Panc1 (cell line): Measurements from ENCODE around the gene DNAH6.

ENCODE experiments used
- CTCF ChIP-seq: fragments of 450-650 bp; IDR thresholded peaks from 2 replicates; pipeline ENCODE4 v1.5.1; 2017; ENCODE audit warnings: mild to moderate bottlenecking
- POLR2AphosphoS5 ChIP-seq: IDR thresholded peaks from 2 replicates; pipeline ENCODE4 v1.6.1; 2012; ENCODE audit warnings: mild to moderate bottlenecking, low read depth, low read length, moderate library complexity
- REST ChIP-seq, 2 experiments: IDR thresholded peaks; 2 replicates each; pipeline ENCODE4 v1.6.1; 2011 to 2012; ENCODE audit warnings: low read depth in 2 of 2, control low read depth in 1 of 2, low read length in 1 of 2, mild to moderate bottlenecking in 1 of 2, moderate library complexity in 1 of 2; ENCODE audit not compliant: insufficient read depth in 1 of 2
- SIN3A ChIP-seq: IDR thresholded peaks from 2 replicates; pipeline ENCODE4 v1.6.1; 2012; ENCODE audit warnings: low read depth, mild to moderate bottlenecking, low read length, moderate library complexity, borderline replicate concordance; ENCODE audit not compliant: insufficient read depth

- TF ChIP-seq CTCF (no peak), REST (IDR thresholded peaks at IDR 0.05; ENCODE audit: insufficient read depth in 1 of 2, low read depth in 2 of 2, low read length in 1 of 2) (no peak), POLR2AphosphoS5 (no peak), SIN3A (no peak)
Observed at GRCh38 chr2:84559838-84560237, 43.5 kb downstream of the DNAH6 start.
